ENCODE results near the gene EYA2.

The EYA2 gene

GRCh38 chr20:47071646-47072185 is 177.1 kb downstream of the EYA2 start:
- H3K9me3 ChIP-seq (ENCODE audit: control insufficient read depth, insufficient read depth, low read length) = peaks cover 2% of the 10 kb centered on the region
- H3K27me3 ChIP-seq (ENCODE audit: control insufficient read depth, insufficient read depth, low read length) = no peaks in the 10 kb centered on the region
- no peaks in the 10 kb centered on the region for H3K36me3 ChIP-seq (ENCODE audit: control insufficient read depth, insufficient read depth, low read length)
- H3K4me3 ChIP-seq (ENCODE audit: low read depth, low read length) = no peak overlapping the region
- H3K9ac ChIP-seq (ENCODE audit: low read depth, low read length) = no peak overlapping the region
- no peaks in the 10 kb centered on the region for H3K4me1 ChIP-seq (ENCODE audit: control insufficient read depth, insufficient read depth, low read length)

GRCh38 chr20:47073766-47074475 is 179.3 kb downstream of the EYA2 start:
- H3K9ac ChIP-seq (ENCODE audit: low read depth, low read length) = no peak overlapping the region
- H3K4me1 ChIP-seq (ENCODE audit: control insufficient read depth, insufficient read depth, low read length) = no peaks in the 10 kb centered on the region
- no peaks in the 10 kb centered on the region for H3K36me3 ChIP-seq (ENCODE audit: control insufficient read depth, insufficient read depth, low read length)
- H3K27me3 ChIP-seq (ENCODE audit: control insufficient read depth, insufficient read depth, low read length) = no peaks in the 10 kb centered on the region
- H3K9me3 ChIP-seq (ENCODE audit: control insufficient read depth, insufficient read depth, low read length) = peaks cover under 1% of the 10 kb centered on the region
- no peak overlapping the region for H3K4me3 ChIP-seq (ENCODE audit: low read depth, low read length)

DNA sequence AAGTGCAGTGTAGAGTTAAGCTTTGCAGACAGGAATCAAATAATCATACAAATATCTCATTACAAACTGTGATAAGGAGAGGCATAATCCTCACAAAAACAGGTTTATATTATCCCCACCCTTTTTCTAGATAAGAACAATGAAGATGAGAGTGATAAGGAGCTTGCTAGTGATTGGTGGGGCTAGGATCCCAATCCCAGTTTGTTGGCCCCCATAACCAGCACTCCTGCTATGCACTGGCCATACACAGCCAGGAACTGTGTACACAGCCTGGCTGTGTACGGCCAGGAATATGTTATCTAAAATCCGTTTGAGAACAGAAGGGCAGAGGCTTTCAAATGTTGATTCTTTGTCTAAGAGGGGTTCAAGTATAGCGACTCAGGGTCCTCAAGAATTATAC is 180.6 kb downstream of the EYA2 start:
- Histone ChIP-seq H3K36me3 (ENCODE audit: control insufficient read depth, insufficient read depth, low read length) (no peaks in the 10 kb centered on the region), H3K27me3 (ENCODE audit: control insufficient read depth, insufficient read depth, low read length) (no peaks in the 10 kb centered on the region), H3K4me1 (ENCODE audit: control insufficient read depth, insufficient read depth, low read length) (no peaks in the 10 kb centered on the region), H3K9ac (ENCODE audit: low read depth, low read length) (no peak overlapping the region), H3K4me3 (ENCODE audit: low read depth, low read length) (no peak overlapping the region), H3K9me3 (ENCODE audit: control insufficient read depth, insufficient read depth, low read length) (no peaks in the 10 kb centered on the region)

DNA sequence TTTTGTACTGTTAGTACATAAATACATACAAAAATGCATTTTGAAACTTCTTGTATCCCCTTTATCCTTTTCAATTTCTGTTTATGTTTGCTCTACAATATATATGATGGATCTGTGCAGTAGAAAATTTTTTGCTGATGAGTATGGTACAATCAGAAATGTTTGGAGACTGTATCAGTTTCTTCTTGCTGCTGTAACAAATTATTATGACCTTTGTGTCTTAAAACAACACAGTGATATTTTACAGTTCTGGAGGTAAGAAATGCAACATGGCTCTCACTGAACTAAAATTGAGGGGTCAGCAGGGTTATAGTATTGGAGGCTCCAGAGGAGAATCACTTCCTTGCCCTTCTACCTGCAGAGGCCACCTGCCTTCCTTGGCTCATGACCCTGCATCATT is 184.4 kb downstream of the EYA2 start:
- H3K4me1 ChIP-seq (ENCODE audit: control insufficient read depth, insufficient read depth, low read length) = no peaks in the 10 kb centered on the region
- H3K27me3 ChIP-seq (ENCODE audit: control insufficient read depth, insufficient read depth, low read length) = no peaks in the 10 kb centered on the region
- H3K9me3 ChIP-seq (ENCODE audit: control insufficient read depth, insufficient read depth, low read length) = no peaks in the 10 kb centered on the region
- H3K9ac ChIP-seq (ENCODE audit: low read depth, low read length) = no peak overlapping the region
- no peak overlapping the region for H3K4me3 ChIP-seq (ENCODE audit: low read depth, low read length)
- no peaks in the 10 kb centered on the region for H3K36me3 ChIP-seq (ENCODE audit: control insufficient read depth, insufficient read depth, low read length)

- no peak overlapping the region for H3K9ac ChIP-seq (ENCODE audit: low read depth, low read length)
- no peak overlapping the region for H3K4me3 ChIP-seq (ENCODE audit: low read depth, low read length)
- no peaks in the 10 kb centered on the region for H3K4me1 ChIP-seq (ENCODE audit: control insufficient read depth, insufficient read depth, low read length)
- no peaks in the 10 kb centered on the region for H3K27me3 ChIP-seq (ENCODE audit: control insufficient read depth, insufficient read depth, low read length)
- no peaks in the 10 kb centered on the region for H3K36me3 ChIP-seq (ENCODE audit: control insufficient read depth, insufficient read depth, low read length)
- H3K9me3 ChIP-seq (ENCODE audit: control insufficient read depth, insufficient read depth, low read length) = no peaks in the 10 kb centered on the region
Measured at GRCh38 chr20:47080365-47080764, 185.7 kb downstream of the EYA2 start.

DNA sequence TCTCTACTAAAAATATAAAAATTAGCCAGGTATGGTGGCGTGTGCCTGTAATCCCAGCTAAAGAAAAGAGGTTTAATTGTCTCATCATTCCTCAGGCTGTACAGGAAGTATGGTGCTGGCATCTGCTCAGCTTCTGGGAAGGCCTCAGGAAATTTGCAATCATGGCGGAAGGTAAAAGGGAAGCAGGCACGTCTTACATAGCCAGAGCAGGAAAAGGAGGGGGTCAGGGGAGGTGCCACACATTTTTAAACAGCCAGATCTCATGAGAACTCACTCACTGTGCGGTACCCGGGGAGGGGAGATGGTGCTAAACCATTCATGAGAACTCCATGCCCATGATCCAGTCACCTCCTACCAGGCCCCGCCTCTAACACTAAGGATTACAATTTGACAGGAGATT is 191.7 kb downstream of the EYA2 start:
- H3K4me3 ChIP-seq (ENCODE audit: low read depth, low read length) = no peak overlapping the region
- no peaks in the 10 kb centered on the region for H3K4me1 ChIP-seq (ENCODE audit: control insufficient read depth, insufficient read depth, low read length)
- no peak overlapping the region for H3K9ac ChIP-seq (ENCODE audit: low read depth, low read length)

GRCh38 chr20:47088335-47088734 is 193.7 kb downstream of the EYA2 start:
- no peaks in the 10 kb centered on the region for H3K36me3 ChIP-seq (ENCODE audit: control insufficient read depth, insufficient read depth, low read length)
- H3K27me3 ChIP-seq (ENCODE audit: control insufficient read depth, insufficient read depth, low read length) = no peaks in the 10 kb centered on the region
- no peak overlapping the region for H3K9ac ChIP-seq (ENCODE audit: low read depth, low read length)
- no peaks in the 10 kb centered on the region for H3K4me1 ChIP-seq (ENCODE audit: control insufficient read depth, insufficient read depth, low read length)
- H3K9me3 ChIP-seq (ENCODE audit: control insufficient read depth, insufficient read depth, low read length) = no peaks in the 10 kb centered on the region
- H3K4me3 ChIP-seq (ENCODE audit: low read depth, low read length) = no peak overlapping the region

More for the DNA sequence above, 191.7 kb downstream of the EYA2 start:
- Histone ChIP-seq H3K9me3 (ENCODE audit: control insufficient read depth, insufficient read depth, low read length) (no peaks in the 10 kb centered on the region), H3K27me3 (ENCODE audit: control insufficient read depth, insufficient read depth, low read length) (no peaks in the 10 kb centered on the region), H3K36me3 (ENCODE audit: control insufficient read depth, insufficient read depth, low read length) (no peaks in the 10 kb centered on the region)

GRCh38 chr20:47089151-47089550 is 194.5 kb downstream of the EYA2 start:
- no peak overlapping the region for H3K4me3 ChIP-seq (ENCODE audit: low read depth, low read length)
- no peaks in the 10 kb centered on the region for H3K27me3 ChIP-seq (ENCODE audit: control insufficient read depth, insufficient read depth, low read length)
- no peaks in the 10 kb centered on the region for H3K4me1 ChIP-seq (ENCODE audit: control insufficient read depth, insufficient read depth, low read length)
- no peaks in the 10 kb centered on the region for H3K36me3 ChIP-seq (ENCODE audit: control insufficient read depth, insufficient read depth, low read length)
- H3K9ac ChIP-seq (ENCODE audit: low read depth, low read length) = no peak overlapping the region
- no peaks in the 10 kb centered on the region for H3K9me3 ChIP-seq (ENCODE audit: control insufficient read depth, insufficient read depth, low read length)

- Histone ChIP-seq H3K4me3 (ENCODE audit: low read depth, low read length) (no peak overlapping the region), H3K4me1 (ENCODE audit: control insufficient read depth, insufficient read depth, low read length) (no peaks in the 10 kb centered on the region), H3K9ac (ENCODE audit: low read depth, low read length) (no peak overlapping the region), H3K36me3 (ENCODE audit: control insufficient read depth, insufficient read depth, low read length) (no peaks in the 10 kb centered on the region), H3K9me3 (ENCODE audit: control insufficient read depth, insufficient read depth, low read length) (no peaks in the 10 kb centered on the region), H3K27me3 (ENCODE audit: control insufficient read depth, insufficient read depth, low read length) (no peaks in the 10 kb centered on the region)
Measured at GRCh38 chr20:47090835-47091234, 196.2 kb downstream of the EYA2 start.

DNA sequence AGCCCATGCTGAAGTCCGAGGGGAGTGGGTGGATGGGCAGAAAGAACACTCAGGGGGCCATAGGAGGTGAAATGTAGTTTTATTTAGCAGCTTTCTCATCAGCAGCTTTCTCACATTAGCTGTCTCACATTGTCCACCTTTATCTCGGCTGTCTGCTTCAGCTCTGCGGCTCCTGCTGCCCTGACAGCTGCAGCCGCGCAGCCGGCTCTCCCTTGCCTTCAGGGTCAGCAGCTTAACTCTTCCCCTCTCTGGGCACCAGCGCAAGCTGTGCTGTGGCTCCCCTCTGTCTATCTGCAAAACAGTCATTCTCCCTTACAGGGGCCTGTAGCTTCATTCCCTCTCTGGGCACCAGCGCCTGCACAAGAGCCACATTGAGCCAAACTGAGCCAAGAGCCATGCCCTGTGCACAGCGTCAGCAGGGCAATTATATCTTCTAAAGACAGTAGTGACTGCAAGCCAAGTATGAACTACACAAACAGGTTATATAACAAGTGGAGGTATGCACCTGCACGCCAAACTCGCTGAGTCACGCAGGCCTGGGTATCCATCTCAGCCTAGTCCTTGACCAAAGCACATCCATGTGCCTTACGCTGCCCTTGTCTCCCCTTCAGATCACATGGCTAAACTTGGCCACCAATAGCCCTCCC is 198.8 kb downstream of the EYA2 start:
- no peaks in the 10 kb centered on the region for H3K27me3 ChIP-seq (ENCODE audit: control insufficient read depth, insufficient read depth, low read length)

DNA sequence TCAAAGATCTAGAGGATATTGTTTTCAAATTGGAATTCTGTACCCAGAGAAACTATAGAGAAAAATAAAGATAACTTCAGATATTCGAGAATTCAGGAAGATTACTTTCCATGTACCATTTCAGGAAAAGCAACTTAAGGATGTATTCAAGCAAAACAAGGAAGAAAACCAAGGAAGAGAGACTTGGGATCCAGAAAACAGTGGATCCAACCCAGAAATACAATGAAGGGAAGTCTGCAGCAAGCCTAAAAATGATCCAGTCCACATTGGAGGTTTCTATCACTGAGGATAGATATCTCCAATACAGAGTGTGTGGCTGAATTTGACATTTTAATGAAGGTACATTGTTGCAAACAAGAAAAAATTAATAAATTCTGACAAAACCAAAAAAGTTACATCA is 201.0 kb downstream of the EYA2 start:
- Histone ChIP-seq H3K4me3 (ENCODE audit: low read depth, low read length) (no peak overlapping the region), H3K9ac (ENCODE audit: low read depth, low read length) (no peak overlapping the region), H3K27me3 (ENCODE audit: control insufficient read depth, insufficient read depth, low read length) (no peaks in the 10 kb centered on the region), H3K36me3 (ENCODE audit: control insufficient read depth, insufficient read depth, low read length) (no peaks in the 10 kb centered on the region), H3K9me3 (ENCODE audit: control insufficient read depth, insufficient read depth, low read length) (no peaks in the 10 kb centered on the region), H3K4me1 (ENCODE audit: control insufficient read depth, insufficient read depth, low read length) (no peaks in the 10 kb centered on the region)

More for the DNA sequence above, 198.8 kb downstream of the EYA2 start:
- H3K9me3 ChIP-seq (ENCODE audit: control insufficient read depth, insufficient read depth, low read length) = no peaks in the 10 kb centered on the region
- no peaks in the 10 kb centered on the region for H3K4me1 ChIP-seq (ENCODE audit: control insufficient read depth, insufficient read depth, low read length)
- H3K4me3 ChIP-seq (ENCODE audit: low read depth, low read length) = no peak overlapping the region
- no peak overlapping the region for H3K9ac ChIP-seq (ENCODE audit: low read depth, low read length)
- no peaks in the 10 kb centered on the region for H3K36me3 ChIP-seq (ENCODE audit: control insufficient read depth, insufficient read depth, low read length)
